ENCODE results near the gene DDX4. TPM values are rescaled to one million over a fixed set of nuclear protein-coding genes. Genes with fewer than 3 reads are reported as not detected.

DDX4 gene
- total RNA-seq, 4 donors from 2014 or later, result 0.21 TPM; not detected in 3

DNA sequence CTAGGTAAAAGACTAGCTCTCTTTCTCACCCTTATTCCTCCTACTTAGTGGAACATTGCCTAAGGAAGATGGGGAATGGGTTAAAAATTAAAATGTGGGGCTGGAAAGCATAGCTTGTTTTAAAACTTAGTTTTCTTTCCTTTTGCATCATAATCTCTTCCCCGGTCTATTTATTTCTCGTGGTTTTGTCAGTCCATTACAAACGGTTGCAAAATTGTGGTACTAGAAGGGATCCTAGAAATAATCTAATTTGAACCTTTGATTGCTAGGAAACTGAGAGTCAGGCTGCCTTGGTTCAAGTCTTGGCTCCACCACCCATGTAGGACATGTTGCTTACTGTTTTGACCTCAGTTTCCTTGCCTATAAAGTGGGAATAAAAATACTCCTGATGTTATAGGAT is 114.6 kb downstream of the DDX4 start:
- H3K4me1 ChIP-seq, result peaks cover 0 to 10% (median 2%) of the 10 kb centered on the region in 4 donors
- no peaks in the 10 kb centered on the region for H3K27me3 ChIP-seq
- DNase-seq (ENCODE audit: low spot score in 2 of 2), result no peak
- TF ChIP-seq, protein P1, sequence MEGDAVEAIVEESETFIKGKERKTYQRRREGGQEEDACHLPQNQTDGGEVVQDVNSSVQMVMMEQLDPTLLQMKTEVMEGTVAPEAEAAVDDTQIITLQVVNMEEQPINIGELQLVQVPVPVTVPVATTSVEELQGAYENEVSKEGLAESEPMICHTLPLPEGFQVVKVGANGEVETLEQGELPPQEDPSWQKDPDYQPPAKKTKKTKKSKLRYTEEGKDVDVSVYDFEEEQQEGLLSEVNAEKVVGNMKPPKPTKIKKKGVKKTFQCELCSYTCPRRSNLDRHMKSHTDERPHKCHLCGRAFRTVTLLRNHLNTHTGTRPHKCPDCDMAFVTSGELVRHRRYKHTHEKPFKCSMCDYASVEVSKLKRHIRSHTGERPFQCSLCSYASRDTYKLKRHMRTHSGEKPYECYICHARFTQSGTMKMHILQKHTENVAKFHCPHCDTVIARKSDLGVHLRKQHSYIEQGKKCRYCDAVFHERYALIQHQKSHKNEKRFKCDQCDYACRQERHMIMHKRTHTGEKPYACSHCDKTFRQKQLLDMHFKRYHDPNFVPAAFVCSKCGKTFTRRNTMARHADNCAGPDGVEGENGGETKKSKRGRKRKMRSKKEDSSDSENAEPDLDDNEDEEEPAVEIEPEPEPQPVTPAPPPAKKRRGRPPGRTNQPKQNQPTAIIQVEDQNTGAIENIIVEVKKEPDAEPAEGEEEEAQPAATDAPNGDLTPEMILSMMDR (IDR thresholded peaks at IDR 0.05), result no peak
- TF ChIP-seq EP300 (IDR thresholded peaks at IDR 0.05) (no peak), POLR2A (IDR thresholded peaks at IDR 0.05) (no peak)
- H3K36me3 ChIP-seq, result no peaks in the 10 kb centered on the region
- no peak overlapping the region for H3K4me3 ChIP-seq
- H3K9me3 ChIP-seq, result no peaks in the 10 kb centered on the region
- no peak overlapping the region for H3K27ac ChIP-seq
- WGBS, 2 donors, result 59 to 69% methylated on average over 3 of the region's 3 CpGs

DNA sequence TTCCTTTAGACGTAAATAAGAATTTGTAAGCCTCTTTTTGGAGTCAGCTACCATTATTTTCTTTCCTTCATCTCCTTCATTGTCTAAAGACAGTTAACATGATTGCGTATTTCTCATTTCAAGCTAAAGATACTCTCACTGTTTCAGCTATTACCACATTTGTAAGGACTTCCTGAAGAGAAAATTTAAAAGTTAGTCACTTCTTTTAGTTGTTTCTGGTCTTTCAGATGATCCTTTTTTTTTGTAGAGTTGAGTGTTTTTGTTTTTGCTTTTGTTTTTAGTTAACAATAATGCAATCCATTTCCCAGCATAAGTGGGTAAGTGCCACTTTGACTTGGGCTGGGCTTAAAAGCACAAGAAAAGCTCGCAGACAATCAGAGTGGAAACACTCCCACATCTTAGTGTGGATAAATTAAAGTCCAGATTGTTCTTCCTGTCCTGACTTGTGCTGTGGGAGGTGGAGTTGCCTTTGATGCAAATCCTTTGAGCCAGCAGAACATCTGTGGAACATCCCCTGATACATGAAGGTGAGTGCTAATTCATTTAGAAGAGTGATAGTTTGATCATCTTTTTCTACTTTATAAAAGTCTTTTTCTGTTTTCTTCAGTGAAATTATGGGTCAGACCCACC is 115.3 kb downstream of the DDX4 start:
- 66 to 81% methylated on average over 3 of the region's 3 CpGs for WGBS, 2 donors
- peaks cover 0 to 10% (median 2%) of the 10 kb centered on the region in 4 donors for H3K4me1 ChIP-seq
- H3K27ac ChIP-seq, result no peak overlapping the region
- TF ChIP-seq EP300 (IDR thresholded peaks at IDR 0.05), result no peak
- TF ChIP-seq, protein P1 (IDR thresholded peaks at IDR 0.05), result no peak
- TF ChIP-seq POLR2A (IDR thresholded peaks at IDR 0.05), result no peak
- H3K9me3 ChIP-seq, result no peaks in the 10 kb centered on the region
- no peak overlapping the region for H3K4me3 ChIP-seq
- no peaks in the 10 kb centered on the region for H3K36me3 ChIP-seq
- H3K27me3 ChIP-seq, result no peaks in the 10 kb centered on the region
- DNase-seq (ENCODE audit: low spot score in 2 of 2), result no peak

DNA sequence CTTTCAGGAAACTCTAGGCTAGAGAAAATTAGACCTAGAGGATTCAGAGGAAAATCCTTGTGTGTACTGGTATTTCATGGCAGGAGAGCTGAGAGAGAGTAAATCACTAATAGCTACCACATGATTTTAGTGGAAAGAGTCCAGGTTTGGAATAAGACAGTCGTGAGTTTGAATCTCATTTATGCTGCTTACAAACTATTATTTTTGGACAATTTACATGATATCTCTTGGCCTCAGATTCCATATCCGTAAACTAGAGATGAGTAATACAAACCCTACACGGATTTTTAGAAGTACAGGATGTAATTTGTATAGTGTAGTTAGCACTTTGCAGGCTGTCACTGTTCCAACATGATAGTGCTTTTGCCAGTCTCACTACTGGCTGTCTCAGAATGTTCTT is 116.0 kb downstream of the DDX4 start:
- WGBS, 2 donors, result 40 to 44% methylated on average over 3 of the region's 3 CpGs
- DNase-seq (ENCODE audit: low spot score in 2 of 2), result no peak
- H3K4me3 ChIP-seq, result no peak overlapping the region
- H3K27me3 ChIP-seq, result no peaks in the 10 kb centered on the region
- no peak overlapping the region for H3K27ac ChIP-seq
- no peaks in the 10 kb centered on the region for H3K9me3 ChIP-seq
- H3K36me3 ChIP-seq, result no peaks in the 10 kb centered on the region
- TF ChIP-seq, protein P1 (IDR thresholded peaks at IDR 0.05), result no peak
- TF ChIP-seq EP300 (IDR thresholded peaks at IDR 0.05) (no peak), POLR2A (IDR thresholded peaks at IDR 0.05) (no peak)
- H3K4me1 ChIP-seq, result peaks cover 0 to 10% (median 2%) of the 10 kb centered on the region in 4 donors

DNA sequence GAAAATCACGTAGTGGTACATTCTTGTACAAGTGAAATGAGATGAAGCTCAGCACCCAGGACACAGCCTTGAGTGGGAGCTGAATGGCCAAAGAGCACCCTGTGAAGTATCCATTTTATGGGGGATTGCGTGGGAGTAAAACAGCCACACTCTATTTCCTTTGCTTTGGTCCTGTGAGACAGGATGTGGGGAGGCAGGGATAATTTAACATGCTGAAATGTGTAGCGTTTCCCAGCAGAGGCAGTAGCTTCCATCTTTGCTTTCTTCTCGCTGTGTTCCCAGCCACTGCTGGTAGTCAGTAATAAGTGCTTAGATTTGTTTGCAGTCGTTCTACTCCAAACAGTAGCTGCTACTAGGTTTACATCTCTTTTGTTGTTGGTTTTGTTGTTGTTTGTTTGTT is 117.6 kb downstream of the DDX4 start:
- Histone ChIP-seq H3K4me3 (no peak overlapping the region), H3K9me3 (no peaks in the 10 kb centered on the region), H3K4me1 (peaks cover 0 to 10% (median 2%) of the 10 kb centered on the region in 4 donors), H3K27ac (no peak overlapping the region), H3K27me3 (no peaks in the 10 kb centered on the region), H3K36me3 (no peaks in the 10 kb centered on the region)
- TF ChIP-seq EP300 (IDR thresholded peaks at IDR 0.05), result no peak
- TF ChIP-seq POLR2A (IDR thresholded peaks at IDR 0.05), result no peak
- TF ChIP-seq, protein P1 (IDR thresholded peaks at IDR 0.05), result no peak
- DNase-seq (ENCODE audit: low spot score in 2 of 2), result no peak
- WGBS, 2 donors, result 51 to 59% methylated on average over 5 of the region's 5 CpGs

DNA sequence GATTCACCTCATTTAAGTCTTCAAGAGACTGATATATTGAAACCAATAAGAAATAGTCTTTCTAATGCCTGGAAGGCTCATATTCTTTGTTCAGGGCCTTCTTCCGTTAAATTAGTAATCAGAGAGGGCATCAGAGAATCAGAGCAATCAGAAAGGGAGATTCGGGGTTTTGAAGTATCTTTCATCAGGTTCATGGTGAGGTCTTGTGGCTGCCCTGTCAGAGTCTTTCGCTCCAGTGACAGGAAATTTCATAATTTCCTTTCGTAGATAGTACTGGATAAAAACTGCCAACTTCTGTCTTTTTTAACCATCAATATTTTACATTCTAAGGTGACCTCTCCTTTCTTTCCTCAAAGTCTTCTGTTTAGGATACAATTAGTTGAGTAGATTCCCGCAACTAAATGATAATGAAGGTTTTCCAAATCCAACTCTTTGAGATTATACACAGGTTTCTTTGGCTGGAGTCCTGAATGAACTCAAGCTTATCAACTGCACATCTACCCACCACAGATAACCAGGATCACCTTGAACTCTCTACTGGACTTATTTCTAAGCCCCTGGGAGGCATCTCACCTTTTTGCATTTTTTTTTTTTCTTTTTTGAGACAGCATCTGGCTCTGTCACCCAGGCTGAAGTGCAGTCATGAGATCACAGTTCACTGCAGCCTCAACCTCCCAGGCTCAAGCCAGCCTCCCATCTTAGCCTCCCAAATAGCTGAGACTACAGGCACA is 118.8 kb downstream of the DDX4 start:
- TF ChIP-seq EP300 (IDR thresholded peaks at IDR 0.05) (no peak), POLR2A (IDR thresholded peaks at IDR 0.05) (no peak)
- TF ChIP-seq, protein P1 (IDR thresholded peaks at IDR 0.05), result no peak
- Histone ChIP-seq H3K4me1 (peaks cover 0 to 10% (median 2%) of the 10 kb centered on the region in 4 donors), H3K9me3 (no peaks in the 10 kb centered on the region), H3K27ac (no peak overlapping the region), H3K27me3 (no peaks in the 10 kb centered on the region), H3K4me3 (no peak overlapping the region), H3K36me3 (no peaks in the 10 kb centered on the region)
- WGBS, 2 donors, result 81 to 87% methylated on average over 5 of the region's 5 CpGs
- no peak for DNase-seq (ENCODE audit: low spot score in 2 of 2)

All from tibial nerve (tissue), 4 donors.